Breast epithelium (tissue), 3 donors: ENCODE data around the gene CHD3.
A peak's percentile ranks its signal among the peaks of the same experiment; 100 is the strongest.

Source experiments
- CTCF ChIP-seq, 3 donors: fragments of 450-650 bp; IDR thresholded peaks; one replicate each; pipeline ENCODE4 v1.5.1; 2016 to 2017; ENCODE audit warnings: antibody characterized with exemption in 3 of 3, mild to moderate bottlenecking in 3 of 3, moderate library complexity in 3 of 3
- POLR2A ChIP-seq: fragments of 450-650 bp; IDR thresholded peaks from one replicate; pipeline ENCODE4 v1.6.1; 2016; ENCODE audit warnings: antibody characterized with exemption, mild to moderate bottlenecking, moderate library complexity
- POLR2AphosphoS5 ChIP-seq, 3 donors: sonication (generic); formaldehyde crosslinking; IDR thresholded peaks; one replicate each; pipeline ENCODE4 v1.6.1; 2017; ENCODE audit warnings: antibody characterized with exemption in 3 of 3

DNA sequence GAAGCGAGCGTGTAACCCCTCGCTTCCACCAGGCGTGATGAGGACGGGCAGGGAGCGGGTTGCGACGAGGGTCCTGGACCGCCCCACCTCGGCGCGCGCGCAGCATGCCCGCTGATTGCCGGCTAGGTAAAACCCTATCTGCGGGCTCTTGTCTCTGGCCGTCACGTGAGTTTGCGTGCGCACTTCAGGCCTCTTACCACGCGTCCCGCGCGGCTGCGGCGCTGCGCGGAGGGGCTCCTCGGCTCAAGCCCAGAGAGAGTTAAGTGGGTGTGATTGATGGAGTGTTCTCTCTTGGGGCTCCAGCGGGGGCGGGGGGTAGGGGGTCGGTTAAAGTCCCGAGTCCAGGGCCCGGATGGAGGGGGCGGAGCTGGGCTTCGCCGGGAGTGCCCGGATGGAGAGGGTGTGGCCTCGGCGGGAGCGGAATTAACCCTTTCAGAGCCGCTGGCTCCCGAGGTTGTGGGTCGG, 46.6 kb upstream of the CHD3 start:
- TF ChIP-seq CTCF (IDR thresholded peaks at IDR 0.05) (peak in 1 of 3 donors; percentile 28), POLR2AphosphoS5 (IDR thresholded peaks at IDR 0.05) (peak in 2 of 3 donors; percentile 56 to 76), POLR2A (no peak)
